Measurements from ENCODE around the gene PVALB. TPM values are rescaled to one million over a fixed set of nuclear protein-coding genes. Genes with fewer than 3 reads are reported as not detected.

The PVALB gene
- total and polyA plus RNA-seq, 3 donors from 2014 or later = 2.3 to 3.0 TPM; not detected in 1

DNA sequence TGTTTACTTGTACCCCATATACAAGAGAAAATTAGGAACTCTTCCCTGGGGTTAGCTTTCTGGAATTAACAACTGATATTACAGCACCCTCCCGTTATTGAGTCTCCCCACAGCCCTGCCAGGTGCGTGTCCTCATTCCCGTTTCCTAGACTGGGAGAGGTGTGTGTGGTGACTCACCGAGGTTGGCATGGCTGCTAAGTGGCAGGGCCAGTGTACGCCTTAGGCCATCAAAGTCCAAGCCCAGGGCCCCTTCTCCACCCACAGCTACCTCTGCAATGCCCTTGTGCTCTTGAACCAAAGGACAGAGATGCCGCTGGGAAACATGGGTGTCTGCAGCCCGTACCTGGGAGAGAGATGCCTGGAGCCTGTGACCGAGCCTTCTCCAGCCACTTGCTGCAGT, 53.3 kb downstream of the PVALB start:
- Histone ChIP-seq H3K4me1 (no peaks in the 10 kb centered on the region), H3K9me3 (no peaks in the 10 kb centered on the region), H3K27me3 (no peaks in the 10 kb centered on the region), H3K4me3 (no peak overlapping the region), H3K36me3 (ENCODE audit: low read depth, missing control alignments) (no peaks in the 10 kb centered on the region), H3K27ac (no peak overlapping the region)
- intact Hi-C loops (cut with DNase I; ENCODE audit: low total_unique reads) = no loop called here
- WGBS, 2 donors = 92 to 94% methylated on average over 8 of the region's 8 CpGs
- no peak for DNase-seq
- TF ChIP-seq, protein P1, sequence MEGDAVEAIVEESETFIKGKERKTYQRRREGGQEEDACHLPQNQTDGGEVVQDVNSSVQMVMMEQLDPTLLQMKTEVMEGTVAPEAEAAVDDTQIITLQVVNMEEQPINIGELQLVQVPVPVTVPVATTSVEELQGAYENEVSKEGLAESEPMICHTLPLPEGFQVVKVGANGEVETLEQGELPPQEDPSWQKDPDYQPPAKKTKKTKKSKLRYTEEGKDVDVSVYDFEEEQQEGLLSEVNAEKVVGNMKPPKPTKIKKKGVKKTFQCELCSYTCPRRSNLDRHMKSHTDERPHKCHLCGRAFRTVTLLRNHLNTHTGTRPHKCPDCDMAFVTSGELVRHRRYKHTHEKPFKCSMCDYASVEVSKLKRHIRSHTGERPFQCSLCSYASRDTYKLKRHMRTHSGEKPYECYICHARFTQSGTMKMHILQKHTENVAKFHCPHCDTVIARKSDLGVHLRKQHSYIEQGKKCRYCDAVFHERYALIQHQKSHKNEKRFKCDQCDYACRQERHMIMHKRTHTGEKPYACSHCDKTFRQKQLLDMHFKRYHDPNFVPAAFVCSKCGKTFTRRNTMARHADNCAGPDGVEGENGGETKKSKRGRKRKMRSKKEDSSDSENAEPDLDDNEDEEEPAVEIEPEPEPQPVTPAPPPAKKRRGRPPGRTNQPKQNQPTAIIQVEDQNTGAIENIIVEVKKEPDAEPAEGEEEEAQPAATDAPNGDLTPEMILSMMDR (IDR thresholded peaks at IDR 0.05) = no peak
- TF ChIP-seq POLR2A (IDR thresholded peaks at IDR 0.05) = no peak

DNA sequence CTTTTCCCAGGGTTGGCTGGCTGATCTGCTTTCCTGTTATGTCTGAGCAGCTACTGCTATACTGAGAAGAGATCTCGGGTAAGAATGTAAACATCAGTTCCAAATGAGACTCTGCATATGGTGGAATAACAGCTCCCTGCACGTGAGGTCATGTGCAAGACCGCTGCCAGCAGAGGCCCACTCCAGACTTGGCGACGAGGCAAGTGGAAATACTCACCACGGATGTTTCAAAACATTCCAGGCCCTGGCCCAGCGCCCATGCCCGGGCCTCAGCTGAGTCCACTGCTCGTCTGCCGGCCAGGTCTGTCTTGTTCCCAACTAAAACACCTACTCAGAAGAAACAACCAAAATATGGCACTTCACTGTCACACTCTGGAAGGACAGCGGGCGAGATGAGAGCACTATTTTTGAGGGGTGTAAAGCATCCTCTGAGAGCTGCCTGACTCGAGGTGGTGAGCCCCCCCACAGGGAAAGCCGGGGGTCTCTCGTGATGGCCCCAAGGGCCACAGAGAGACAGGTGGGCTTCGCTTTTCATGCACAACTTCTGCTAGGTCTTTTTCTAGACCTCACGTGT, 54.1 kb downstream of the PVALB start:
- Histone ChIP-seq H3K27ac (no peak overlapping the region), H3K9me3 (no peaks in the 10 kb centered on the region), H3K4me1 (no peaks in the 10 kb centered on the region), H3K4me3 (no peak overlapping the region), H3K36me3 (ENCODE audit: low read depth, missing control alignments) (no peaks in the 10 kb centered on the region), H3K27me3 (no peaks in the 10 kb centered on the region)
- TF ChIP-seq, protein P1 (IDR thresholded peaks at IDR 0.05) = no peak
- TF ChIP-seq POLR2A (IDR thresholded peaks at IDR 0.05) = no peak
- intact Hi-C loops (cut with DNase I; ENCODE audit: low total_unique reads) = no loop called here
- WGBS, 2 donors = 88 to 91% methylated on average over 17 of the region's 17 CpGs
- no peak for DNase-seq

DNA sequence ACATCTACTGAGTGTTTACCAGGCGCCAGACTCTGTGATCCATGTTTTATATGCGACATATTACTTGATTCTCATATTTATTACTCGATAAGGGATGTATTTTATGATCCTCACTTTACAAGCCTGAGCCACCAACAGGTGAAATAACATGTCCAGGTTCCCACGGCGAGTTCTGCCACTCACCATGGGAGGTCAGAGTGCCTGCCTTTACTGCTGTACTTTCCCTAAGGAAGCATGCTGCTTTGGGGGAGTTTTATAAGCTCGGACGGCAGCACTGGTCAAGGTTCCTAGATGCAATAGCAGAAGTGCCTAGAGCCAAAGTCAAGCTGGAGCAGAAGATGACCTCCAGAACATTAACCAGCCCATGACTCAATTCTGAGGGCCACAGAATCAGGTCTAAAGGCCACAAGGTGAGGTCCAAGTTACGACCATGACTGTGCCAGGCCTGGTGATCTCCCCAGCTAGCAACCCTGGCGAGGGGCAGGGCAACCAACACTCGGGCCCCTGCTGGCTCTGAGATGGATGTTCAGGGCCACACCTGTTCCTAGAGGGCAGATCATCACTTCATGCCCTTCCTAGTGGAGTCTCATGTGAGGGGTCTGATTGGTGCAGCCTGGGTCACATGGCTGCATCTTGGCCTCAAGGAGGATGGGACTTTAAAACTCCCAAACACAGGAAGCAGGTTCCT, 55.1 kb downstream of the PVALB start:
- TF ChIP-seq, protein P1 (IDR thresholded peaks at IDR 0.05) = no peak
- no peak for TF ChIP-seq POLR2A (IDR thresholded peaks at IDR 0.05)
- Histone ChIP-seq H3K27ac (no peak overlapping the region), H3K4me1 (peaks cover 4% of the 10 kb centered on the region), H3K36me3 (ENCODE audit: low read depth, missing control alignments) (no peaks in the 10 kb centered on the region), H3K27me3 (no peaks in the 10 kb centered on the region), H3K4me3 (no peak overlapping the region), H3K9me3 (no peaks in the 10 kb centered on the region)
- no peak for DNase-seq
- 89 to 93% methylated on average over 10 of the region's 10 CpGs for WGBS, 2 donors
- intact Hi-C loops (cut with DNase I; ENCODE audit: low total_unique reads) = no loop called here

DNA sequence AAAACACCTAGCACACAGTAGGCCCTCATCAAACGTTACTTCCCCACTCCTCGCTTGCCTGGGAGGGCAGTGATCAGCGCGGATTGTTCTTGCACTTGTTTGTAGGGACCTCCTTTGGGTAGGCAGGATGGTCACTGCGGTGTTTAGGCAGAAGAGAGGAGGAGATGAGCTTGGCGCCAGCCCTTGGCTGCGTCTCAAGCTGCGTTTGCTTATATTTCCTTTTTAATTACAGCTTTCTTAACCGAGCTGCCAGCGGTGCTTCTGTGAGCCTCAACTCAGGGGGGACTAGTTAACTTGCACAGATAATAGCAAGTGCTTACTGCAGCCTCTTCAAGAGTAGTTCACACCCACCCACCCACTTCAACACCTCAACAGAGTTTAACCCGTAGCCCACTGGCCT, 56.0 kb downstream of the PVALB start:
- Histone ChIP-seq H3K4me1 (peaks cover 4% of the 10 kb centered on the region), H3K9me3 (no peaks in the 10 kb centered on the region), H3K4me3 (no peak overlapping the region), H3K27ac (no peak overlapping the region), H3K36me3 (ENCODE audit: low read depth, missing control alignments) (no peaks in the 10 kb centered on the region), H3K27me3 (no peaks in the 10 kb centered on the region)
- TF ChIP-seq, protein P1 (IDR thresholded peaks at IDR 0.05) = no peak
- no peak for TF ChIP-seq POLR2A (IDR thresholded peaks at IDR 0.05)
- WGBS, 2 donors = 80 to 81% methylated on average over 11 of the region's 11 CpGs
- intact Hi-C loops (cut with DNase I; ENCODE audit: low total_unique reads) = no loop called here
- DNase-seq = no peak

Measured in testis (tissue), 3 donors.